HG03558 (cell line): ENCODE results near the gene C2CD4C.
"Not testable (repeated sequence)": the region's sequence is repeated elsewhere in the genome, so short reads cannot be mapped to it uniquely, and the experiment has no call there.

ENCODE experiments used
- ATAC-seq: cut with Tn5 transposase; IDR thresholded peaks from one replicate; pipeline ENCODE4 v1.9.1; 2021; ENCODE audit warnings: moderate number of reproducible peaks; ENCODE audit not compliant: unreplicated experiment; ENCODE audit errors: extremely low read depth

Gene C2CD4C

GRCh38 chr19:418761-419671, 10.1 kb upstream of the C2CD4C start:
- no peak for ATAC-seq

GRCh38 chr19:416416-416815, 7.5 kb upstream of the C2CD4C start:
- no peak for ATAC-seq

GRCh38 chr19:415292-415691, 6.3 kb upstream of the C2CD4C start:
- no peak for ATAC-seq

- ATAC-seq, result no peak
These were observed 4.9 kb upstream of the C2CD4C start for GRCh38 chr19:413756-414420.

- no peak for ATAC-seq
These were observed 3.7 kb upstream of the C2CD4C start for GRCh38 chr19:412356-413355.

GRCh38 chr19:411723-412355, 2.9 kb upstream of the C2CD4C start:
- ATAC-seq, result no peak

- not testable (repeated sequence) for ATAC-seq
These were observed 2.3 kb upstream of the C2CD4C start for GRCh38 chr19:411121-411722.

GRCh38 chr19:410243-410781, 1.4 kb upstream of the C2CD4C start:
- ATAC-seq, result no peak

- no peak for ATAC-seq
These were observed 732 bp upstream of the C2CD4C start for GRCh38 chr19:409516-410242.

GRCh38 chr19:408441-408901, 476 bp downstream of the C2CD4C start:
- no peak for ATAC-seq

GRCh38 chr19:407511-408440, 1.2 kb downstream of the C2CD4C start:
- no peak for ATAC-seq

- no peak for ATAC-seq
These were observed 1.9 kb downstream of the C2CD4C start for GRCh38 chr19:406971-407510.

- no peak for ATAC-seq
These were observed 2.7 kb downstream of the C2CD4C start for GRCh38 chr19:406135-406781.

- no peak for ATAC-seq
These were observed 3.6 kb downstream of the C2CD4C start for GRCh38 chr19:405121-405965.

- no peak for ATAC-seq
These were observed 5.5 kb downstream of the C2CD4C start for GRCh38 chr19:403221-404027.
